MM.1S (cell line): ENCODE results near the gene CHN2.

Experiments used
- EZH2 ChIP-seq: fragments of 300-600 bp; sonication (generic); optimal IDR thresholded peaks from 2 replicates; pipeline ENCODE3; 2017; ENCODE audit warnings: low read depth, mild to moderate bottlenecking, antibody characterized with exemption, low read length, mixed read lengths
- TF ChIP-seq, protein P1 (sequence below): fragments of 300-600 bp; sonication (generic); IDR thresholded peaks from 2 replicates; pipeline ENCODE4 v1.5.1; 2016; ENCODE audit warnings: antibody characterized with exemption, low read length, mixed read lengths

DNA sequence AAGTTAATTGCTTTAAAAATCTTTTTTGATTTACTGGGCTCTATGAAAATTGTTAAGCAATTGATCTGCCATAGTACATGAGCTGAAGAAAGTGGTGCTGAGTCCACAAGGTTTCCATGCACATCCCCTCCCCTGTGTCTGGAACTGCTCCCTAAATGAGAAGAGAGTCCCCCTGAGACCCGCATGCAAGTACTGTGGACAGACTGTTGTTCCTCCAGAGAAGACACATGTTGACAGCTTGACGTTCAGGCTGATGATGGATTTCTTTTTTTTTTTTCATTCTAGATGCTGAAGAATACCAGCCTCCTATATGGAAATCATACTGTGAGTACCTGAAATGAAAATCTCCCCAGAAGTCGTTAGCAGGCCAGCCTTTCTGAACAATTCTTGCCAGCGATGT is 159.8 kb downstream of the CHN2 start:
- TF ChIP-seq, protein P1, sequence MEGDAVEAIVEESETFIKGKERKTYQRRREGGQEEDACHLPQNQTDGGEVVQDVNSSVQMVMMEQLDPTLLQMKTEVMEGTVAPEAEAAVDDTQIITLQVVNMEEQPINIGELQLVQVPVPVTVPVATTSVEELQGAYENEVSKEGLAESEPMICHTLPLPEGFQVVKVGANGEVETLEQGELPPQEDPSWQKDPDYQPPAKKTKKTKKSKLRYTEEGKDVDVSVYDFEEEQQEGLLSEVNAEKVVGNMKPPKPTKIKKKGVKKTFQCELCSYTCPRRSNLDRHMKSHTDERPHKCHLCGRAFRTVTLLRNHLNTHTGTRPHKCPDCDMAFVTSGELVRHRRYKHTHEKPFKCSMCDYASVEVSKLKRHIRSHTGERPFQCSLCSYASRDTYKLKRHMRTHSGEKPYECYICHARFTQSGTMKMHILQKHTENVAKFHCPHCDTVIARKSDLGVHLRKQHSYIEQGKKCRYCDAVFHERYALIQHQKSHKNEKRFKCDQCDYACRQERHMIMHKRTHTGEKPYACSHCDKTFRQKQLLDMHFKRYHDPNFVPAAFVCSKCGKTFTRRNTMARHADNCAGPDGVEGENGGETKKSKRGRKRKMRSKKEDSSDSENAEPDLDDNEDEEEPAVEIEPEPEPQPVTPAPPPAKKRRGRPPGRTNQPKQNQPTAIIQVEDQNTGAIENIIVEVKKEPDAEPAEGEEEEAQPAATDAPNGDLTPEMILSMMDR: no peak
- no peak for TF ChIP-seq EZH2
